ENCODE measurements around the gene CPLX1. TPM values are rescaled to one million over a fixed set of nuclear protein-coding genes. Genes with fewer than 3 reads are reported as not detected.

The CPLX1 gene
- total RNA-seq, 1 experiment from 2014 or later = 3.5 TPM

GRCh38 chr4:832108-832507, 6.2 kb upstream of the CPLX1 start:
- DNase-seq (ENCODE audit: low spot score) (no peak), ATAC-seq (no peak)
- H3K9me3 Mint-ChIP-seq = peaks cover 2% of the 10 kb centered on the region; the same call in 1 of the 2 replicates
- no peak overlapping the region for H3K27ac Mint-ChIP-seq
- no peaks in the 10 kb centered on the region for H3K36me3 Mint-ChIP-seq
- H3K27me3 Mint-ChIP-seq (ENCODE audit: low read depth) = peaks cover 21% of the 10 kb centered on the region
- no peaks in the 10 kb centered on the region for H3K4me1 Mint-ChIP-seq
- ChIA-PET CTCF (no interaction called here), POLR2A (no interaction called here)
- H3K4me3 Mint-ChIP-seq = no peak overlapping the region
- TF ChIP-seq ELF4 (CRISPR knock-in tag; IDR thresholded peaks at IDR 0.05; ENCODE audit: low read depth) = no peak
- no peak for TF ChIP-seq NFYB (CRISPR knock-in tag; conservative IDR thresholded peaks at IDR 0.05; ENCODE audit: low read depth)
- no peak for TF ChIP-seq STAT6 (CRISPR knock-in tag; conservative IDR thresholded peaks at IDR 0.05; ENCODE audit: low read depth)
- TF ChIP-seq IRF2 (CRISPR knock-in tag; IDR thresholded peaks at IDR 0.05; ENCODE audit: borderline replicate concordance, low read depth) = no peak
- TF ChIP-seq E2F1 (CRISPR knock-in tag; IDR thresholded peaks at IDR 0.05) = no peak
- no peak for TF ChIP-seq RORB (CRISPR knock-in tag; IDR thresholded peaks at IDR 0.05)

- H3K27me3 Mint-ChIP-seq (ENCODE audit: low read depth) = peaks cover 22% of the 10 kb centered on the region
- POLR2A ChIA-PET = no interaction called here
- no peaks in the 10 kb centered on the region for H3K36me3 Mint-ChIP-seq
- no peak overlapping the region for H3K27ac Mint-ChIP-seq
- no peak overlapping the region for H3K4me3 Mint-ChIP-seq
- ATAC-seq (no peak), DNase-seq (ENCODE audit: low spot score) (no peak)
- TF ChIP-seq FOXK1 (CRISPR knock-in tag; IDR thresholded peaks at IDR 0.05) = no peak
- no peak for TF ChIP-seq ZNF423 (CRISPR knock-in tag; IDR thresholded peaks at IDR 0.05)
- TF ChIP-seq ZSCAN18 (CRISPR knock-in tag; IDR thresholded peaks at IDR 0.05) = no peak
- TF ChIP-seq GTF2I (CRISPR knock-in tag; conservative IDR thresholded peaks at IDR 0.05) = no peak
- no peak for TF ChIP-seq ATF1 (CRISPR knock-in tag; IDR thresholded peaks at IDR 0.05)
- H3K4me1 Mint-ChIP-seq = no peaks in the 10 kb centered on the region
- CTCF ChIA-PET = no interaction called here
- no peaks in the 10 kb centered on the region for H3K9me3 Mint-ChIP-seq
Observed at GRCh38 chr4:831483-831805, 5.5 kb upstream of the CPLX1 start.

GRCh38 chr4:830601-831482, 4.9 kb upstream of the CPLX1 start:
- ChIA-PET CTCF (interaction anchor here (1.0 to 2.2 kb wide), 3 partner anchors 46 to 525 kb away, joined by 3 to 7 read pairs (median 4); no protein-coding TSS in a partner anchor), POLR2A (no interaction called here)
- ATAC-seq = no peak
- no peak for DNase-seq (ENCODE audit: low spot score)
- Mint-ChIP-seq H3K36me3 (no peaks in the 10 kb centered on the region), H3K9me3 (no peaks in the 10 kb centered on the region), H3K4me3 (no peak overlapping the region), H3K27me3 (ENCODE audit: low read depth) (peaks cover 22% of the 10 kb centered on the region), H3K27ac (no peak overlapping the region), H3K4me1 (no peaks in the 10 kb centered on the region)
- TF ChIP-seq ZNF396 (CRISPR knock-in tag; IDR thresholded peaks at IDR 0.05; ENCODE audit: borderline replicate concordance) (no peak), ZNF281 (CRISPR knock-in tag; IDR thresholded peaks at IDR 0.05) (no peak), JUN (CRISPR knock-in tag; IDR thresholded peaks at IDR 0.05) (no peak), NR3C1 (CRISPR knock-in tag; conservative IDR thresholded peaks at IDR 0.05; ENCODE audit: low read depth) (no peak), ESRRA (CRISPR knock-in tag; IDR thresholded peaks at IDR 0.05; ENCODE audit: borderline replicate concordance) (no peak), GABPB1 (CRISPR knock-in tag; IDR thresholded peaks at IDR 0.05) (no peak), E2F5 (CRISPR knock-in tag; IDR thresholded peaks at IDR 0.05) (no peak), KAT7 (CRISPR knock-in tag; IDR thresholded peaks at IDR 0.05; ENCODE audit: borderline replicate concordance) (no peak), SOX15 (CRISPR knock-in tag; IDR thresholded peaks at IDR 0.05) (no peak), ZNF416 (CRISPR knock-in tag; IDR thresholded peaks at IDR 0.05) (no peak), ZSCAN18 (CRISPR knock-in tag; IDR thresholded peaks at IDR 0.05) (no peak), ZNF263 (CRISPR knock-in tag; IDR thresholded peaks at IDR 0.05; ENCODE audit: low read depth) (no peak)
